ENCODE results near the gene JCAD.

Gene JCAD

GRCh38 chr10:30063099-30063498 is 3.7 kb upstream of the JCAD start:
- POLR2A ChIA-PET = no interaction called here
- no peak for TF ChIP-seq CTCF (IDR thresholded peaks at IDR 0.05; ENCODE audit: control extremely low read depth, extremely low read depth, low read depth, missing control alignments)
- DNase-seq (ENCODE audit: extremely low spot score) = no peak
- CTCF ChIA-PET = no interaction called here

GRCh38 chr10:30062582-30062981 is 3.2 kb upstream of the JCAD start:
- DNase-seq (ENCODE audit: extremely low spot score) = no peak
- ChIA-PET CTCF (no interaction called here), POLR2A (no interaction called here)
- TF ChIP-seq CTCF (IDR thresholded peaks at IDR 0.05; ENCODE audit: control extremely low read depth, extremely low read depth, low read depth, missing control alignments) = no peak

- no peak for TF ChIP-seq CTCF (IDR thresholded peaks at IDR 0.05; ENCODE audit: control extremely low read depth, extremely low read depth, low read depth, missing control alignments)
- no peak for DNase-seq (ENCODE audit: extremely low spot score)
- ChIA-PET POLR2A (no interaction called here), CTCF (no interaction called here)
These were observed 2.7 kb upstream of the JCAD start for GRCh38 chr10:30062090-30062489.

GRCh38 chr10:30058570-30059132 is 735 bp downstream of the JCAD start:
- no peak for DNase-seq (ENCODE audit: extremely low spot score)
- POLR2A ChIA-PET = no interaction called here
- TF ChIP-seq CTCF (IDR thresholded peaks at IDR 0.05; ENCODE audit: control extremely low read depth, extremely low read depth, low read depth, missing control alignments) = no peak
- CTCF ChIA-PET = no interaction called here

GRCh38 chr10:30057894-30058556 is 1.4 kb downstream of the JCAD start:
- CTCF ChIA-PET = no interaction called here
- no peak for DNase-seq (ENCODE audit: extremely low spot score)

GRCh38 chr10:30057421-30057841 is 2.0 kb downstream of the JCAD start:
- DNase-seq (ENCODE audit: extremely low spot score) = no peak
- POLR2A ChIA-PET = no interaction called here
- CTCF ChIA-PET = no interaction called here
- TF ChIP-seq CTCF (IDR thresholded peaks at IDR 0.05; ENCODE audit: control extremely low read depth, extremely low read depth, low read depth, missing control alignments) = no peak

More at GRCh38 chr10:30057894-30058556, 1.4 kb downstream of the JCAD start:
- POLR2A ChIA-PET = no interaction called here
- TF ChIP-seq CTCF (IDR thresholded peaks at IDR 0.05; ENCODE audit: control extremely low read depth, extremely low read depth, low read depth, missing control alignments) = no peak

All from GM10248 (cell line).